Measurements from ENCODE around the gene CHCHD6.

- no peak for TF ChIP-seq TAF1 (IDR thresholded peaks at IDR 0.05; ENCODE audit: borderline replicate concordance, insufficient read depth, low read length)
- TF ChIP-seq SIN3A (IDR thresholded peaks at IDR 0.05; ENCODE audit: borderline replicate concordance, insufficient read depth, low read length) = no peak
- TF ChIP-seq POLR2AphosphoS5 (IDR thresholded peaks at IDR 0.05; ENCODE audit: low read depth, low read length) = no peak
Measured at GRCh38 chr3:126889276-126890201, 185.5 kb downstream of the CHCHD6 start.
